Parathyroid adenoma (tissue), 2 donors: Measurements from ENCODE around the gene ZNHIT3.
"Not testable (repeated sequence)": the region's sequence is repeated elsewhere in the genome, so short reads cannot be mapped to it uniquely, and the experiment has no call there.

Experiments
- H2AFZ ChIP-seq: fragments of 300-600 bp; sonication (generic); one replicate; pipeline ENCODE4 v1.7.0; 2017; ENCODE audit warnings: antibody characterized with exemption, mild to moderate bottlenecking
- H3K27ac ChIP-seq: fragments of 300-600 bp; sonication (generic); one replicate; pipeline ENCODE4 v1.7.0; 2017
- H3K27me3 ChIP-seq: fragments of 300-600 bp; sonication (generic); one replicate; pipeline ENCODE4 v1.7.0; 2017; ENCODE audit warnings: low read length; ENCODE audit not compliant: control insufficient read depth, insufficient read depth
- H3K36me3 ChIP-seq: fragments of 300-600 bp; sonication (generic); one replicate; pipeline ENCODE4 v1.7.0; 2017; ENCODE audit warnings: low read length; ENCODE audit not compliant: control insufficient read depth, insufficient read depth
- H3K4me1 ChIP-seq: fragments of 300-600 bp; sonication (generic); one replicate; pipeline ENCODE4 v1.7.0; 2017; ENCODE audit warnings: control low read depth
- H3K4me2 ChIP-seq: fragments of 300-600 bp; sonication (generic); one replicate; pipeline ENCODE4 v1.7.0; 2017; ENCODE audit warnings: low read length
- H3K4me3 ChIP-seq: fragments of 300-600 bp; sonication (generic); one replicate; pipeline ENCODE4 v1.7.0; 2017; ENCODE audit warnings: low read depth, low read length
- H3K79me2 ChIP-seq: fragments of 300-600 bp; sonication (generic); one replicate; pipeline ENCODE4 v1.7.0; 2017; ENCODE audit warnings: control low read depth
- H3K9ac ChIP-seq: fragments of 300-600 bp; sonication (generic); one replicate; pipeline ENCODE4 v1.7.0; 2017; ENCODE audit warnings: mild to moderate bottlenecking
- H3K9me3 ChIP-seq: fragments of 300-600 bp; sonication (generic); one replicate; pipeline ENCODE4 v1.7.0; 2017; ENCODE audit warnings: low read length; ENCODE audit not compliant: control insufficient read depth
- CTCF ChIP-seq: fragments of 300-600 bp; sonication (generic); IDR thresholded peaks from one replicate; pipeline ENCODE4 v1.7.0; 2017; ENCODE audit warnings: antibody characterized with exemption, mild to moderate bottlenecking
- donor health status: primary hyperparathyroidism.

The ZNHIT3 gene

GRCh38 chr17:36507266-36507665, 20.8 kb downstream of the ZNHIT3 start:
- Histone ChIP-seq H3K4me2 (no peak overlapping the region), H3K27me3 (no peaks in the 10 kb centered on the region), H3K9me3 (no peaks in the 10 kb centered on the region), H3K4me3 (no peak overlapping the region), H2AFZ (no peak overlapping the region), H3K27ac (no peak overlapping the region), H3K79me2 (peaks cover 5% of the 10 kb centered on the region), H3K4me1 (no peaks in the 10 kb centered on the region), H3K9ac (no peak overlapping the region), H3K36me3 (no peaks in the 10 kb centered on the region)
- no peak for TF ChIP-seq CTCF

- H3K4me1 ChIP-seq, H3K36me3 ChIP-seq, H3K79me2 ChIP-seq: not testable (repeated sequence)
These were observed 22.0 kb downstream of the ZNHIT3 start for GRCh38 chr17:36508439-36508838.

GRCh38 chr17:36509272-36509985, 22.9 kb downstream of the ZNHIT3 start:
- Histone ChIP-seq H3K4me3 (no peak overlapping the region), H3K4me1 (no peaks in the 10 kb centered on the region), H3K79me2 (peaks cover 2% of the 10 kb centered on the region), H3K27ac (no peak overlapping the region), H3K27me3 (no peaks in the 10 kb centered on the region), H3K9me3 (no peaks in the 10 kb centered on the region), H2AFZ (no peak overlapping the region), H3K4me2 (no peak overlapping the region), H3K9ac (no peak overlapping the region), H3K36me3 (no peaks in the 10 kb centered on the region)
- TF ChIP-seq CTCF: no peak

More at GRCh38 chr17:36508439-36508838, 22.0 kb downstream of the ZNHIT3 start:
- H2AFZ ChIP-seq, H3K9ac ChIP-seq, H3K9me3 ChIP-seq, H3K4me2 ChIP-seq, H3K27ac ChIP-seq, H3K27me3 ChIP-seq, H3K4me3 ChIP-seq: not testable (repeated sequence)

- Histone ChIP-seq H3K9me3 (no peaks in the 10 kb centered on the region), H3K27me3 (no peaks in the 10 kb centered on the region), H3K27ac (no peak overlapping the region), H3K36me3 (no peaks in the 10 kb centered on the region), H3K9ac (no peak overlapping the region), H2AFZ (no peak overlapping the region), H3K4me3 (no peak overlapping the region), H3K4me2 (no peak overlapping the region), H3K79me2 (peaks cover 2% of the 10 kb centered on the region), H3K4me1 (no peaks in the 10 kb centered on the region)
- TF ChIP-seq CTCF: no peak
These were observed 24.2 kb downstream of the ZNHIT3 start for GRCh38 chr17:36510636-36511035.

GRCh38 chr17:36511216-36511615, 24.7 kb downstream of the ZNHIT3 start:
- H3K36me3 ChIP-seq: no peaks in the 10 kb centered on the region
- H3K4me2 ChIP-seq: no peak overlapping the region

More at GRCh38 chr17:36511216-36511615, 24.7 kb downstream of the ZNHIT3 start:
- TF ChIP-seq CTCF: no peak
- no peak overlapping the region for H3K27ac ChIP-seq
- H3K79me2 ChIP-seq: peaks cover under 1% of the 10 kb centered on the region
- no peak overlapping the region for H2AFZ ChIP-seq
- no peak overlapping the region for H3K4me3 ChIP-seq
- H3K27me3 ChIP-seq: no peaks in the 10 kb centered on the region
- no peaks in the 10 kb centered on the region for H3K9me3 ChIP-seq
- no peaks in the 10 kb centered on the region for H3K4me1 ChIP-seq
- no peak overlapping the region for H3K9ac ChIP-seq
